Measurements from ENCODE around the gene RASSF8. TPM values are rescaled to one million over a fixed set of nuclear protein-coding genes. Genes with fewer than 3 reads are reported as not detected.

Gene RASSF8
- total and polyA plus RNA-seq, 2 of the 8 experiments (the other 6 are each of a cell fraction or from before 2014, with no cell fraction given): 6.4 to 46.7 TPM

GRCh38 chr12:26014085-26014484 lies 55.6 kb downstream of the RASSF8 start:
- Histone ChIP-seq H2BK15ac (ENCODE audit: low read length) (no peak overlapping the region), H3K18ac (ENCODE audit: extremely low read depth, low read length) (no peak overlapping the region), H3K27me3 (replicated peaks in 1 of 4; ENCODE audit: control insufficient read depth in 3 of 4, extremely low read depth in 1 of 4, insufficient read depth in 3 of 4, low read length in 3 of 4) (no peaks in the 10 kb centered on the region), H3K36me3 (ENCODE audit: control insufficient read depth in 2 of 4, insufficient read depth in 4 of 4, low read length in 3 of 4) (no peaks in the 10 kb centered on the region), H3K79me2 (ENCODE audit: control insufficient read depth in 1 of 2, insufficient read depth in 2 of 2, low read length in 2 of 2) (peaks cover 0 to 77% of the 10 kb centered on the region in 2 experiments; a peak in 2 of 4 replicates), H2AK5ac (ENCODE audit: low read depth, low read length) (no peak overlapping the region), H2AFZ (ENCODE audit: low read length) (no peak overlapping the region), H3K23ac (ENCODE audit: insufficient read length) (no peak overlapping the region), H4K20me1 (replicated peaks in 1 of 2; ENCODE audit: control insufficient read depth in 1 of 2, insufficient read depth in 2 of 2, low read length in 2 of 2) (peaks cover 0 to 3% of the 10 kb centered on the region in 2 experiments), H2BK120ac (replicated peaks; ENCODE audit: low read depth, low read length) (no peak overlapping the region), H3K23me2 (ENCODE audit: low read depth, low read length) (no peaks in the 10 kb centered on the region; the same call in 1 of the 2 replicates), H3K14ac (ENCODE audit: insufficient read length) (no peak overlapping the region), H3K4me2 (ENCODE audit: insufficient read depth in 1 of 2, low read depth in 2 of 2, low read length in 2 of 2) (no peak overlapping the region), H3K9ac (replicated peaks in 1 of 4; ENCODE audit: extremely low read depth in 1 of 4, low read depth in 3 of 4, low read length in 3 of 4) (no peak overlapping the region; a peak in 1 of 7 replicates), H3K9me3 (ENCODE audit: insufficient read depth in 2 of 2, low read depth in 1 of 2, low read length in 1 of 2) (no peaks in the 10 kb centered on the region), H2BK12ac (ENCODE audit: low read depth, low read length) (no peak overlapping the region), H3K56ac (replicated peaks; ENCODE audit: insufficient read length, low read depth, low read length) (no peak overlapping the region), H3K27ac (ENCODE audit: low read depth, low read length) (no peak overlapping the region), H3K4me3 (ENCODE audit: extremely low read depth in 1 of 4, insufficient read depth in 2 of 4, low read depth in 3 of 4, low read length in 4 of 4) (no peak overlapping the region), H3K4me1 (replicated peaks in 1 of 4; ENCODE audit: control insufficient read depth in 3 of 4, insufficient read depth in 4 of 4, low read length in 3 of 4) (peaks cover 4 to 8% (median 6%) of the 10 kb centered on the region in 4 experiments), H4K8ac (ENCODE audit: extremely low read depth, insufficient read depth, low read length) (no peak overlapping the region), H3K4ac (replicated peaks; ENCODE audit: insufficient read length, low read depth, low read length) (no peak overlapping the region), H4K5ac (ENCODE audit: insufficient read length, low read depth, low read length) (no peak overlapping the region), H2BK5ac (ENCODE audit: low read depth, low read length) (no peak overlapping the region), H4K91ac (replicated peaks; ENCODE audit: insufficient read length, low read length) (no peak overlapping the region), H2BK20ac (ENCODE audit: low read length) (no peak overlapping the region), H3K79me1 (ENCODE audit: low read depth, low read length) (peaks cover 2% of the 10 kb centered on the region; the same call in 1 of the 2 replicates)
- FAIRE-seq (no peak), DNase-seq (ENCODE audit: low read depth in 1 of 2, low spot score in 2 of 2) (no peak)
- 93% methylated on average over 6 of the region's 6 CpGs; no CpG with 5 or more reads in 1 of the 2 experiments for WGBS, 2 experiments (ENCODE audit: extremely low coverage in 1 of 2, insufficient coverage in 1 of 2, insufficient read length in 1 of 2, insufficient replicate concordance in 2 of 2, low coverage in 1 of 2, low lambda C conversion rate in 2 of 2, missing lambda C conversion rate in 1 of 2)
- CTCF ChIA-PET (ENCODE audit: partially characterized antibody): interaction anchor here (1.2 to 1.7 kb wide), 3 partner anchors 13 to 53 kb away, joined by 3 to 7 read pairs (median 4); no protein-coding TSS in a partner anchor
- POLR2A ChIA-PET (ENCODE audit: partially characterized antibody): no interaction called here
- TF ChIP-seq GABPA (IDR thresholded peaks at IDR 0.05; ENCODE audit: borderline replicate concordance, insufficient read depth, low read length) (no peak), POLR2AphosphoS5 (IDR thresholded peaks at IDR 0.05; ENCODE audit: low read depth, low read length) (no peak), SIN3A (conservative IDR thresholded peaks at IDR 0.05 in 1 of 2, IDR thresholded peaks at IDR 0.05 in 1 of 2; ENCODE audit: low read depth in 1 of 2, low read length in 2 of 2) (no peak), KDM1A (IDR thresholded peaks at IDR 0.05; ENCODE audit: borderline replicate concordance, low read length) (no peak), RFX5 (IDR thresholded peaks at IDR 0.05; ENCODE audit: borderline replicate concordance, low read depth, low read length) (no peak), RXRA (IDR thresholded peaks at IDR 0.05; ENCODE audit: insufficient read depth, low read depth, low read length) (no peak), ATF2 (IDR thresholded peaks at IDR 0.05; ENCODE audit: low read length) (no peak), ATF3 (IDR thresholded peaks at IDR 0.05; ENCODE audit: insufficient read depth, low read depth, low read length) (no peak), CREB1 (IDR thresholded peaks at IDR 0.05) (no peak), SP2 (IDR thresholded peaks at IDR 0.05; ENCODE audit: low read length) (no peak), NRF1 (IDR thresholded peaks at IDR 0.05; ENCODE audit: low read depth, low read length) (no peak)
